ENCODE results near the gene VLDLR.

- TF ChIP-seq CTCF (IDR thresholded peaks at IDR 0.05) (no peak), POLR2A (IDR thresholded peaks at IDR 0.05) (no peak)
Observed at GRCh38 chr9:2675834-2676233, 54.2 kb downstream of the VLDLR start.

All from esophagus squamous epithelium (tissue), 4 donors.